Measurements from ENCODE around the gene C6orf141.

The C6orf141 gene

GRCh38 chr6:49514571-49515484 is 35.6 kb upstream of the C6orf141 start:
- TF ChIP-seq ZNF70 (CRISPR knock-in tag; IDR thresholded peaks at IDR 0.05): no peak
- ATAC-seq: no peak

- no peak for ATAC-seq
- no peak for TF ChIP-seq ZNF8 (CRISPR knock-in tag; IDR thresholded peaks at IDR 0.05)
These were observed 34.9 kb upstream of the C6orf141 start for GRCh38 chr6:49515485-49516146.

- TF ChIP-seq CREB5 (CRISPR knock-in tag; IDR thresholded peaks at IDR 0.05; ENCODE audit: low read depth) (no peak), ESRRG (CRISPR knock-in tag; IDR thresholded peaks at IDR 0.05) (no peak), TCF4 (CRISPR knock-in tag; IDR thresholded peaks at IDR 0.05; ENCODE audit: borderline replicate concordance) (no peak), CSRNP3 (CRISPR knock-in tag; IDR thresholded peaks at IDR 0.05) (no peak), ZC3H10 (CRISPR knock-in tag; IDR thresholded peaks at IDR 0.05) (no peak), ZFP30 (CRISPR knock-in tag; IDR thresholded peaks at IDR 0.05) (no peak), GLIS3 (CRISPR knock-in tag; IDR thresholded peaks at IDR 0.05) (no peak), ZNF565 (CRISPR knock-in tag; conservative IDR thresholded peaks at IDR 0.05; ENCODE audit: low read depth) (no peak)
- no peak for ATAC-seq
These were observed 34.3 kb upstream of the C6orf141 start for GRCh38 chr6:49516147-49516505.

GRCh38 chr6:49517919-49518318 is 32.5 kb upstream of the C6orf141 start:
- TF ChIP-seq ZNF8 (CRISPR knock-in tag; IDR thresholded peaks at IDR 0.05) (no peak), ZNF565 (CRISPR knock-in tag; conservative IDR thresholded peaks at IDR 0.05; ENCODE audit: low read depth) (no peak), ARNTL (CRISPR knock-in tag; IDR thresholded peaks at IDR 0.05; ENCODE audit: borderline replicate concordance, low read depth) (no peak), CREB5 (CRISPR knock-in tag; IDR thresholded peaks at IDR 0.05; ENCODE audit: low read depth) (no peak), RARB (CRISPR knock-in tag; IDR thresholded peaks at IDR 0.05) (no peak), CSRNP3 (CRISPR knock-in tag; IDR thresholded peaks at IDR 0.05) (no peak), BACH2 (CRISPR knock-in tag; IDR thresholded peaks at IDR 0.05; ENCODE audit: borderline replicate concordance) (no peak), SNAI2 (CRISPR knock-in tag; IDR thresholded peaks at IDR 0.05) (no peak), OSR1 (CRISPR knock-in tag; IDR thresholded peaks at IDR 0.05) (no peak), TCF4 (CRISPR knock-in tag; IDR thresholded peaks at IDR 0.05; ENCODE audit: borderline replicate concordance) (no peak), ZNF70 (CRISPR knock-in tag; IDR thresholded peaks at IDR 0.05) (no peak), CSDC2 (CRISPR knock-in tag; IDR thresholded peaks at IDR 0.05) (no peak), TOX (CRISPR knock-in tag; IDR thresholded peaks at IDR 0.05; ENCODE audit: borderline replicate concordance) (no peak), ZFP3 (CRISPR knock-in tag; IDR thresholded peaks at IDR 0.05) (no peak), ZC3H10 (CRISPR knock-in tag; IDR thresholded peaks at IDR 0.05) (no peak), POU6F1 (CRISPR knock-in tag; IDR thresholded peaks at IDR 0.05; ENCODE audit: borderline replicate concordance, low read depth) (no peak), ESRRG (CRISPR knock-in tag; IDR thresholded peaks at IDR 0.05) (no peak)
- ATAC-seq: no peak
